Activated CD8-positive, alpha-beta memory T cell treated with anti-CD3 and anti-CD28 coated beads, Interleukin-2, amount 10 ng/mL, durations not matched to agents 7 days and 5 days (primary cell): ENCODE measurements around the gene MAP4K2. TPM values are rescaled to one million over a fixed set of nuclear protein-coding genes. Genes with fewer than 3 reads are reported as not detected.

Experiments used
- ATAC-seq: fragments of 150-1000 bp; cut with Tn5 transposase; one replicate; pipeline ENCODE4 v1.10.0; 2021; ENCODE audit warnings: moderate library complexity
- CTCF ChIA-PET: fragments of 350-600 bp; sonication (Branson Sonifier 250); formaldehyde crosslinking; loops from one replicate; lab custom pipeline; 2021; ENCODE audit warnings: antibody characterized with exemption; lab: Charles Lee
- DNase-seq: peaks from one replicate; pipeline ENCODE4 v3.0.0-alpha.2; 2020
- H3K27ac Mint-ChIP-seq: one replicate; pipeline ENCODE4 v1.8.0; 2021; ENCODE audit warnings: mild to moderate bottlenecking, mixed read lengths
- H3K27me3 Mint-ChIP-seq: one replicate; pipeline ENCODE4 v1.8.0; 2021; ENCODE audit warnings: mixed read lengths
- H3K36me3 Mint-ChIP-seq: one replicate; pipeline ENCODE4 v1.8.0; 2021; ENCODE audit warnings: mild to moderate bottlenecking, mixed read lengths
- H3K4me1 Mint-ChIP-seq: one replicate; pipeline ENCODE4 v1.8.0; 2021; ENCODE audit warnings: mixed read lengths
- H3K4me3 Mint-ChIP-seq: one replicate; pipeline ENCODE4 v1.8.0; 2021; ENCODE audit warnings: mild to moderate bottlenecking, moderate library complexity, mixed read lengths
- H3K9me3 Mint-ChIP-seq: one replicate; pipeline ENCODE4 v1.8.0; 2022; ENCODE audit warnings: low read depth, mixed read lengths
- total RNA-seq, 2 experiments: library from RNA; stranded (reverse); gene quantifications; one replicate each; pipeline ENCODE4 v1.2.3, GENCODE V29; 2021

The MAP4K2 gene
- total RNA-seq, 2 experiments from 2014 or later = 61.1 to 65.0 TPM

GRCh38 chr11:64834723-64835615 lies 32.0 kb upstream of the MAP4K2 start:
- H3K4me3 Mint-ChIP-seq = no peak overlapping the region
- DNase-seq (no peak), ATAC-seq (no peak)
- H3K4me1 Mint-ChIP-seq = peaks cover 10% of the 10 kb centered on the region
- no peaks in the 10 kb centered on the region for H3K27me3 Mint-ChIP-seq
- H3K27ac Mint-ChIP-seq = no peak overlapping the region
- CTCF ChIA-PET = interaction anchor here (0.7 to 1.4 kb wide), 7 partner anchors 9 to 282 kb away, joined by 3 to 10 read pairs (median 3); partner anchors contain the start of genes CDC42BPG and ZNHIT2
- no peaks in the 10 kb centered on the region for H3K9me3 Mint-ChIP-seq
- H3K36me3 Mint-ChIP-seq = no peaks in the 10 kb centered on the region

- no peaks in the 10 kb centered on the region for H3K27me3 Mint-ChIP-seq
- no peaks in the 10 kb centered on the region for H3K9me3 Mint-ChIP-seq
- H3K27ac Mint-ChIP-seq = no peak overlapping the region
- H3K36me3 Mint-ChIP-seq = no peaks in the 10 kb centered on the region
- peaks cover 10% of the 10 kb centered on the region for H3K4me1 Mint-ChIP-seq
- CTCF ChIA-PET = interaction anchor here (0.9 to 1.4 kb wide), 3 partner anchors 11 to 278 kb away, joined by 3 to 10 read pairs (median 3); partner anchors contain the start of gene CDC42BPG
- ATAC-seq = no peak
- no peak overlapping the region for H3K4me3 Mint-ChIP-seq
- DNase-seq = no peak
Observed at GRCh38 chr11:64834031-64834722, 31.2 kb upstream of the MAP4K2 start.

DNA sequence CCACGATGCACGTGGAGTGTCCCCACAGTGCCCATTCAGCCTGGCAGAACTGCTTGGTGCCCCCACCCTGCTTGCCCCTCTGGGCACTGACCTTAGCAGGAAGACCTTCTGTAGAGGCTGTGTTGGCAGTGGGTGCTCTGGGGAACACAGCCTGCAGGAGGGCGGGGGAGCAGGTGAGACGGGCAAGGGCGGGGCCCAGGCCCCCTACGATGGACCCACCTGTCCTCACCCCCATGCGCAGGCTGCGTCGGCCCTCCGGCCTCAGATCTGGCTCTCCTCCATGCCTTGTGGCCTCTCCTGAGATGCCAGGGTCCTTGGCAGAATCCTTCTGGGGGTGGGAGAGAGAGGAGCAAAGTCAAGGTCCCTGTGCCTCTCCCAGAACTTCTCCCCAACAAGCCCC lies 30.5 kb upstream of the MAP4K2 start:
- Mint-ChIP-seq H3K27me3 (no peaks in the 10 kb centered on the region), H3K27ac (no peak overlapping the region), H3K9me3 (no peaks in the 10 kb centered on the region), H3K4me1 (peaks cover 10% of the 10 kb centered on the region), H3K4me3 (no peak overlapping the region), H3K36me3 (no peaks in the 10 kb centered on the region)
- ATAC-seq (no peak), DNase-seq (no peak)
- CTCF ChIA-PET = interaction anchor here (1.0 kb wide), 1 partner anchor 10 kb away, joined by 3 read pairs; the partner anchor contains the start of gene CDC42BPG

- no peaks in the 10 kb centered on the region for H3K27me3 Mint-ChIP-seq
- H3K4me3 Mint-ChIP-seq = no peak overlapping the region
- no peaks in the 10 kb centered on the region for H3K36me3 Mint-ChIP-seq
- H3K9me3 Mint-ChIP-seq = no peaks in the 10 kb centered on the region
- peaks cover 10% of the 10 kb centered on the region for H3K4me1 Mint-ChIP-seq
- no peak for ATAC-seq
- H3K27ac Mint-ChIP-seq = no peak overlapping the region
- CTCF ChIA-PET = interaction anchor here (1.0 kb wide), 1 partner anchor 11 kb away, joined by 3 read pairs; the partner anchor contains the start of gene CDC42BPG
- DNase-seq = no peak
Observed at GRCh38 chr11:64833198-64833502, 30.1 kb upstream of the MAP4K2 start.

DNA sequence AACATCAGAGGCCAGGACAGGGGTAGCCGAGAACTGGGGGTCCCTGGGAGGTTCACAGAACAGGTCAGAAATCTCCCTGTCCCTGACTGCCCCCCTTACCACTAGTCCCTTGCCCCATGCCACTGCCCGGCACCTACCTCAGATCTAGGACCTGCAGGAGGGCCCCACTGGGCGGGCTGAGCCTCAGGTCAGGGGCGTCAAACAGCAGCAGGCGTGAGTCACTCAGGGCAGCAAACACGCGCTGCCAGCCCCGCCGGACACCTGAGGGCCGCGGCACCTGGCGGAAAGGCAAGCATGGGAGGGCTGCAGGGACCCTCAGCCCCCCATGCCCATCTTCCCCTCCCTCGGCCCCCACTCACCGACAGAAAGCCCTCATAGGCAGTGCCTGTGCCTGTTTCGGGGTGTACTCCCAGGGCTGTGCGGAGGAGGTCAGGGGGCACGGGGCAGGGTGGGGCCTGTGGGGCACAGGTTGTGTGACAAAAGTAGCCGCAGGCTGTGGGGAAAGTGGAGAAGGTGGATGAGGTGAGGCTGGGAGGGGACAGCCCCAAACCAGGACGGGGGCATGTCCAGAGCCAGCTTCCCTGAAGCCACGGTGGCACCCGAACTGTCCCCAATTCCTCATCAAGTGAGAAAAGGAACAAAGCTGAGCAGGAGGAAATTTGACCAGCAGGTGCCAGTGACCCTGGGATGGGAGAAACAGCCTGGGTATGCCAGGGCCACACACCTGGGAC lies 29.6 kb upstream of the MAP4K2 start:
- ATAC-seq (no peak), DNase-seq (no peak)
- Mint-ChIP-seq H3K27ac (no peak overlapping the region), H3K36me3 (no peaks in the 10 kb centered on the region), H3K4me1 (peaks cover 9% of the 10 kb centered on the region), H3K9me3 (no peaks in the 10 kb centered on the region), H3K4me3 (no peak overlapping the region), H3K27me3 (no peaks in the 10 kb centered on the region)
- CTCF ChIA-PET = interaction anchor here (1.0 kb wide), 1 partner anchor 11 kb away, joined by 3 read pairs; the partner anchor contains the start of gene CDC42BPG

GRCh38 chr11:64831411-64831891 lies 28.4 kb upstream of the MAP4K2 start:
- no peaks in the 10 kb centered on the region for H3K9me3 Mint-ChIP-seq
- H3K4me3 Mint-ChIP-seq = no peak overlapping the region
- DNase-seq (no peak), ATAC-seq (no peak)
- H3K27me3 Mint-ChIP-seq = no peaks in the 10 kb centered on the region
- no peak overlapping the region for H3K27ac Mint-ChIP-seq
- H3K4me1 Mint-ChIP-seq = no peaks in the 10 kb centered on the region
- no peaks in the 10 kb centered on the region for H3K36me3 Mint-ChIP-seq
- CTCF ChIA-PET = no interaction called here

- Mint-ChIP-seq H3K4me1 (no peaks in the 10 kb centered on the region), H3K27me3 (no peaks in the 10 kb centered on the region), H3K36me3 (no peaks in the 10 kb centered on the region), H3K27ac (no peak overlapping the region), H3K4me3 (no peak overlapping the region), H3K9me3 (no peaks in the 10 kb centered on the region)
- ATAC-seq (no peak), DNase-seq (no peak)
- CTCF ChIA-PET = interaction anchor here (1.5 to 1.9 kb wide), 3 partner anchors 14 to 64 kb away, joined by 3 to 4 read pairs (median 4); no protein-coding TSS in a partner anchor
Observed at GRCh38 chr11:64829536-64830251, 26.7 kb upstream of the MAP4K2 start.

GRCh38 chr11:64827451-64827839 lies 24.4 kb upstream of the MAP4K2 start:
- DNase-seq (no peak), ATAC-seq (no peak)
- no peaks in the 10 kb centered on the region for H3K27me3 Mint-ChIP-seq
- no peaks in the 10 kb centered on the region for H3K4me1 Mint-ChIP-seq
- H3K27ac Mint-ChIP-seq = no peak overlapping the region
- H3K4me3 Mint-ChIP-seq = no peak overlapping the region
- H3K36me3 Mint-ChIP-seq = no peaks in the 10 kb centered on the region
- CTCF ChIA-PET = interaction anchor here (0.9 to 1.3 kb wide), 2 partner anchors 11 to 17 kb away, joined by 3 read pairs; no protein-coding TSS in a partner anchor
- H3K9me3 Mint-ChIP-seq = no peaks in the 10 kb centered on the region

- H3K27ac Mint-ChIP-seq = no peak overlapping the region
- H3K4me3 Mint-ChIP-seq = no peak overlapping the region
- ATAC-seq (no peak), DNase-seq (no peak)
- H3K36me3 Mint-ChIP-seq = no peaks in the 10 kb centered on the region
- H3K4me1 Mint-ChIP-seq = no peaks in the 10 kb centered on the region
- H3K27me3 Mint-ChIP-seq = no peaks in the 10 kb centered on the region
- no peaks in the 10 kb centered on the region for H3K9me3 Mint-ChIP-seq
- CTCF ChIA-PET = interaction anchor here (1.3 to 2.2 kb wide), 2 partner anchors 12 to 21 kb away, joined by 3 to 5 read pairs; no protein-coding TSS in a partner anchor
Observed at GRCh38 chr11:64826578-64827450, 23.8 kb upstream of the MAP4K2 start.

- DNase-seq (no peak), ATAC-seq (no peak)
- Mint-ChIP-seq H3K27me3 (no peaks in the 10 kb centered on the region), H3K4me1 (no peaks in the 10 kb centered on the region), H3K4me3 (no peak overlapping the region), H3K9me3 (no peaks in the 10 kb centered on the region), H3K27ac (no peak overlapping the region), H3K36me3 (no peaks in the 10 kb centered on the region)
- CTCF ChIA-PET = interaction anchor here (2.2 kb wide), 1 partner anchor 21 kb away, joined by 5 read pairs; no protein-coding TSS in a partner anchor
Observed at GRCh38 chr11:64826062-64826461, 23.0 kb upstream of the MAP4K2 start.

DNA sequence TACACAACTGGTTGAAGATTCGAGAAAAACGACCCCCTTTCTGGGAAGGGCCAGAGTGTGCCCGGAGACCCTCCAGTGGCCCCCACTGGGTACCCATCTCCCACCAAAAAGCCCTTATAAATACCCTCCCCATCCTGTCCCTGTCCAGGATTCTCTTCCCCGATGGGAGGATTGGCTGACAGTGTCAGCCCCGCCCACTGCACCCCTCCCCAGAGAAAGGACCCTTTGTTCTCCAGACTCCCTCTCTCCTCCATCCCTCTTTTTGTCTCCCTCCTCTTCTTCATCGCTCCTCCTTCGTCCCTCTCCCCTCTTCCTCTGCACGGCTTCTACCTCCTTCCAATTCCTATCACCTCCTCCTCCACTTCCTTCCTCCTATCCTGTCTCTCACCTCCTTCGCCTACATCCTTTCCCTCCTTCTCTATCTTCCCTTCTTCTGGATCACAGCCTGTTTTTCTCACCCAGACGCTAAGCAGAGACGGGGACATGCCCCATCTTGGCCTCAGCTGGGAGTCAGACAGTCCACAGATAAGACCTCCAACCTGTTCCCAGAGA lies 20.6 kb upstream of the MAP4K2 start:
- Mint-ChIP-seq H3K27ac (no peak overlapping the region), H3K27me3 (no peaks in the 10 kb centered on the region), H3K9me3 (no peaks in the 10 kb centered on the region), H3K4me1 (no peaks in the 10 kb centered on the region), H3K36me3 (no peaks in the 10 kb centered on the region), H3K4me3 (no peak overlapping the region)
- CTCF ChIA-PET = no interaction called here
- no peak for DNase-seq
- no peak for ATAC-seq
